Ishikawa (cell line): ENCODE data around the gene OTULINL.

Source experiments
- CEBPB ChIP-seq: IDR thresholded peaks from 2 replicates; pipeline ENCODE4 v1.6.1; 2012
- CREB1 ChIP-seq: IDR thresholded peaks from 2 replicates; pipeline ENCODE4 v1.6.1; 2012; ENCODE audit warnings: low read depth
- EGR1 ChIP-seq: IDR thresholded peaks from 2 replicates; pipeline ENCODE4 v1.6.1; 2012
- EP300 ChIP-seq: IDR thresholded peaks from 2 replicates; pipeline ENCODE4 v1.6.1; 2012; ENCODE audit warnings: borderline replicate concordance
- FOXM1 ChIP-seq: IDR thresholded peaks from 2 replicates; pipeline ENCODE4 v1.6.1; 2012; ENCODE audit warnings: low read depth, borderline replicate concordance
- MAX ChIP-seq: IDR thresholded peaks from 2 replicates; pipeline ENCODE4 v1.6.1; 2012
- NFIC ChIP-seq: IDR thresholded peaks from 2 replicates; pipeline ENCODE4 v1.6.1; 2012
- RAD21 ChIP-seq: IDR thresholded peaks from 2 replicates; pipeline ENCODE4 v1.6.1; 2012; ENCODE audit warnings: low read depth
- REST ChIP-seq: IDR thresholded peaks from 2 replicates; pipeline ENCODE4 v1.6.1; 2012; ENCODE audit warnings: low read depth, mild to moderate bottlenecking
- TAF1 ChIP-seq: IDR thresholded peaks from 2 replicates; pipeline ENCODE4 v1.6.1; 2012; ENCODE audit warnings: low read depth, mild to moderate bottlenecking
- TCF12 ChIP-seq: IDR thresholded peaks from 2 replicates; pipeline ENCODE4 v1.6.1; 2012; ENCODE audit warnings: low read depth
- TEAD4 ChIP-seq: IDR thresholded peaks from 2 replicates; pipeline ENCODE4 v1.6.1; 2012
- USF1 ChIP-seq: IDR thresholded peaks from 2 replicates; pipeline ENCODE4 v1.6.1; 2012
- YY1 ChIP-seq: IDR thresholded peaks from 2 replicates; pipeline ENCODE4 v1.6.1; 2012; ENCODE audit warnings: low read depth
- ZBTB7A ChIP-seq: IDR thresholded peaks from 2 replicates; pipeline ENCODE4 v1.6.1; 2012; ENCODE audit warnings: low read depth

OTULINL gene

GRCh38 chr5:14547666-14548065 lies 33.9 kb upstream of the OTULINL start:
- TF ChIP-seq MAX: no peak

GRCh38 chr5:14551211-14551610 lies 30.4 kb upstream of the OTULINL start:
- TF ChIP-seq CREB1 (no peak), RAD21 (no peak), TAF1 (no peak), NFIC (no peak), ZBTB7A (no peak), MAX (no peak), REST (no peak), CEBPB (no peak), EGR1 (no peak), TCF12 (no peak), EP300 (no peak), USF1 (no peak)

- TF ChIP-seq EGR1: no peak
- no peak for TF ChIP-seq TEAD4
- no peak for TF ChIP-seq CREB1
- TF ChIP-seq MAX: no peak
- TF ChIP-seq USF1: no peak
- no peak for TF ChIP-seq ZBTB7A
- TF ChIP-seq RAD21: no peak
- no peak for TF ChIP-seq NFIC
- TF ChIP-seq EP300: no peak
- no peak for TF ChIP-seq YY1
- TF ChIP-seq TCF12: no peak
- no peak for TF ChIP-seq REST
- TF ChIP-seq CEBPB: no peak
- TF ChIP-seq TAF1: no peak
- no peak for TF ChIP-seq FOXM1
Observed at GRCh38 chr5:14552017-14552416, 29.6 kb upstream of the OTULINL start.

GRCh38 chr5:14556015-14556414 lies 25.6 kb upstream of the OTULINL start:
- no peak for TF ChIP-seq EP300
- no peak for TF ChIP-seq NFIC
- TF ChIP-seq RAD21: no peak
- TF ChIP-seq USF1: no peak
- TF ChIP-seq TEAD4: no peak
- TF ChIP-seq TAF1: no peak
- TF ChIP-seq TCF12: no peak
- no peak for TF ChIP-seq YY1
- no peak for TF ChIP-seq ZBTB7A
- TF ChIP-seq REST: no peak
- TF ChIP-seq MAX: no peak
- no peak for TF ChIP-seq EGR1
- TF ChIP-seq CREB1: no peak
- TF ChIP-seq CEBPB: no peak
- TF ChIP-seq FOXM1: no peak
